Stomach (tissue), 4 donors: ENCODE measurements around the gene ERMARD.

Experiments
- EP300 ChIP-seq: sonication (generic); formaldehyde crosslinking; IDR thresholded peaks from one replicate; pipeline ENCODE4 v1.6.1; 2017; ENCODE audit warnings: antibody characterized with exemption
- POLR2A ChIP-seq, 4 donors: fragments of 450-650 bp; IDR thresholded peaks; one replicate each; pipeline ENCODE4 v1.6.1; 2016; ENCODE audit warnings: antibody characterized with exemption in 4 of 4, control low read depth in 2 of 4, mild to moderate bottlenecking in 1 of 4, moderate library complexity in 1 of 4
- POLR2AphosphoS5 ChIP-seq, 3 donors: sonication (generic); formaldehyde crosslinking; IDR thresholded peaks; one replicate each; pipeline ENCODE4 v1.6.1; 2016; ENCODE audit warnings: antibody characterized with exemption in 3 of 3
- TF ChIP-seq, protein P1 (sequence below), 7 experiments: fragments of 450-650 bp in 4 of 7; fragments of 200-600 bp in 3 of 7; sonication (generic) in 3 of 7; IDR thresholded peaks; one replicate each; pipeline ENCODE4 v1.5.1; 2016 to 2019; ENCODE audit warnings: antibody characterized with exemption in 7 of 7, control low read depth in 2 of 7, mild to moderate bottlenecking in 1 of 7

DNA sequence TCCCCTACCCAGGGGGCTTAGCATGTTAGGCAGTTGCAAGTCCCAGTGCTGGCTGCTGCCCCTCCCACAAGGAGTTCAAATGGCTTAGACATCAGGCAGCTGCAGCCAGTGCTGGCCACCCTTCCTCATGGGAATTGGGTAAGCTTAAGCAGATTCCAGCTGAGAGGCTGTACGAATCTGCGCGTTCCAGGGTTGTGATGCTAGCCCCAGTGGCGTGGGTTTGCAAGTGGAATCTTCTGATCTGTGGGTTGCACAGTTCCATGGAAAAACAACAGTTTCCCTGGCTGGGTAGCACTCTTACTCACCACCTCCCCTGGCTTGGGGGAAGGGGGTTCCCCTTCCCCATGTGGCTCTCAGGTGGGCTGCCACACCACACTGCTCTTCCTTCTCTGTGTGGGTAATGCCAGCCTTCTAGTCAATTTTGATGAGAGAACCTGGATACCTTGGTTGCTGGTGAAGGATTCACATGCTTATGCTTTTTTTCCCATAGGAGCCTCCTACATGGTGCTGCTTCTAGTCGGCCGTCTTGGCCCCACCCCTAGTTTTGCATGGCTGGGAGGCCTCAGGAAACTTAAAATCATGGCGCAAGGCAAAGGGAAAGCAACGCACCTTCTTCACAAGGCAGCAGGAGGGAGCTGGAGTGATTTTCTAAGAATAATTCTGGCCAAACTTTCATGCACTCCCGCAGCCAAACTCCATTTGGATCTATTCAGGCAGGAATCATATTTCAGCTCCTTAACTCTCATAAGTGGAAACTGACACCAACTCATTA, 13.0 kb upstream of the ERMARD start:
- TF ChIP-seq, protein P1, sequence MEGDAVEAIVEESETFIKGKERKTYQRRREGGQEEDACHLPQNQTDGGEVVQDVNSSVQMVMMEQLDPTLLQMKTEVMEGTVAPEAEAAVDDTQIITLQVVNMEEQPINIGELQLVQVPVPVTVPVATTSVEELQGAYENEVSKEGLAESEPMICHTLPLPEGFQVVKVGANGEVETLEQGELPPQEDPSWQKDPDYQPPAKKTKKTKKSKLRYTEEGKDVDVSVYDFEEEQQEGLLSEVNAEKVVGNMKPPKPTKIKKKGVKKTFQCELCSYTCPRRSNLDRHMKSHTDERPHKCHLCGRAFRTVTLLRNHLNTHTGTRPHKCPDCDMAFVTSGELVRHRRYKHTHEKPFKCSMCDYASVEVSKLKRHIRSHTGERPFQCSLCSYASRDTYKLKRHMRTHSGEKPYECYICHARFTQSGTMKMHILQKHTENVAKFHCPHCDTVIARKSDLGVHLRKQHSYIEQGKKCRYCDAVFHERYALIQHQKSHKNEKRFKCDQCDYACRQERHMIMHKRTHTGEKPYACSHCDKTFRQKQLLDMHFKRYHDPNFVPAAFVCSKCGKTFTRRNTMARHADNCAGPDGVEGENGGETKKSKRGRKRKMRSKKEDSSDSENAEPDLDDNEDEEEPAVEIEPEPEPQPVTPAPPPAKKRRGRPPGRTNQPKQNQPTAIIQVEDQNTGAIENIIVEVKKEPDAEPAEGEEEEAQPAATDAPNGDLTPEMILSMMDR (IDR thresholded peaks at IDR 0.05), result no peak
- TF ChIP-seq POLR2A (IDR thresholded peaks at IDR 0.05) (no peak), POLR2AphosphoS5 (IDR thresholded peaks at IDR 0.05) (no peak), EP300 (no peak)
